Type B pancreatic cell (in vitro differentiated cells): Measurements from ENCODE around the gene CDCP1. TPM values are rescaled to one million over a fixed set of nuclear protein-coding genes. Genes with fewer than 3 reads are reported as not detected.

Experiments used
- DNase-seq: peaks from one replicate; pipeline ENCODE4 v3.0.0; 2021; ENCODE audit warnings: mixed read lengths; ENCODE audit not compliant: unreplicated experiment; ENCODE audit errors: extremely low spot score
- H3K27ac Mint-ChIP-seq: 2 replicates; pipeline ENCODE4 v1.8.0; 2021; ENCODE audit warnings: mild to moderate bottlenecking, mixed read lengths
- H3K27me3 Mint-ChIP-seq: 2 replicates; pipeline ENCODE4 v1.8.0; 2021; ENCODE audit warnings: mixed read lengths
- H3K36me3 Mint-ChIP-seq: 2 replicates; pipeline ENCODE4 v1.8.0; 2021; ENCODE audit warnings: mixed read lengths
- H3K4me1 Mint-ChIP-seq: one replicate; pipeline ENCODE4 v1.8.0; 2021; ENCODE audit warnings: mixed read lengths; ENCODE audit not compliant: unreplicated experiment
- H3K4me3 Mint-ChIP-seq: 2 replicates; pipeline ENCODE4 v1.8.0; 2021; ENCODE audit warnings: mild to moderate bottlenecking, mixed read lengths
- H3K9me3 Mint-ChIP-seq: 2 replicates; pipeline ENCODE4 v1.8.0; 2021; ENCODE audit warnings: mixed read lengths
- CTCF ChIP-seq: fragments of 200-600 bp; sonication (generic); conservative IDR thresholded peaks from 2 replicates; pipeline ENCODE4 v1.5.0; 2021; ENCODE audit warnings: antibody characterized with exemption, mild to moderate bottlenecking
- total RNA-seq: library from RNA; stranded (reverse); gene quantifications from 2 replicates; pipeline ENCODE4 v1.2.1, GENCODE V29; 2021; ENCODE audit warnings: low replicate concordance

CDCP1 gene
- total RNA-seq, 1 donor from 2014 or later = 26.3 TPM

- no peaks in the 10 kb centered on the region for H3K9me3 Mint-ChIP-seq
- no peak overlapping the region for H3K27ac Mint-ChIP-seq
- no peak for TF ChIP-seq CTCF
- H3K4me3 Mint-ChIP-seq = no peak overlapping the region
- no peaks in the 10 kb centered on the region for H3K36me3 Mint-ChIP-seq
- H3K27me3 Mint-ChIP-seq = no peaks in the 10 kb centered on the region
- no peak for DNase-seq
- no peaks in the 10 kb centered on the region for H3K4me1 Mint-ChIP-seq
These were observed 78.7 kb downstream of the CDCP1 start for GRCh38 chr3:45067486-45067885.

GRCh38 chr3:45066109-45066801 lies 79.9 kb downstream of the CDCP1 start:
- H3K9me3 Mint-ChIP-seq = no peaks in the 10 kb centered on the region
- H3K27me3 Mint-ChIP-seq = no peaks in the 10 kb centered on the region
- no peak overlapping the region for H3K4me3 Mint-ChIP-seq
- no peak for DNase-seq
- no peak overlapping the region for H3K27ac Mint-ChIP-seq
- no peak for TF ChIP-seq CTCF
- H3K36me3 Mint-ChIP-seq = no peaks in the 10 kb centered on the region
- no peaks in the 10 kb centered on the region for H3K4me1 Mint-ChIP-seq

- no peaks in the 10 kb centered on the region for H3K36me3 Mint-ChIP-seq
- H3K4me3 Mint-ChIP-seq = no peak overlapping the region
- DNase-seq = no peak
- H3K4me1 Mint-ChIP-seq = no peaks in the 10 kb centered on the region
- no peak for TF ChIP-seq CTCF
- no peak overlapping the region for H3K27ac Mint-ChIP-seq
- H3K27me3 Mint-ChIP-seq = no peaks in the 10 kb centered on the region
- no peaks in the 10 kb centered on the region for H3K9me3 Mint-ChIP-seq
These were observed 80.8 kb downstream of the CDCP1 start for GRCh38 chr3:45065373-45065720.

DNA sequence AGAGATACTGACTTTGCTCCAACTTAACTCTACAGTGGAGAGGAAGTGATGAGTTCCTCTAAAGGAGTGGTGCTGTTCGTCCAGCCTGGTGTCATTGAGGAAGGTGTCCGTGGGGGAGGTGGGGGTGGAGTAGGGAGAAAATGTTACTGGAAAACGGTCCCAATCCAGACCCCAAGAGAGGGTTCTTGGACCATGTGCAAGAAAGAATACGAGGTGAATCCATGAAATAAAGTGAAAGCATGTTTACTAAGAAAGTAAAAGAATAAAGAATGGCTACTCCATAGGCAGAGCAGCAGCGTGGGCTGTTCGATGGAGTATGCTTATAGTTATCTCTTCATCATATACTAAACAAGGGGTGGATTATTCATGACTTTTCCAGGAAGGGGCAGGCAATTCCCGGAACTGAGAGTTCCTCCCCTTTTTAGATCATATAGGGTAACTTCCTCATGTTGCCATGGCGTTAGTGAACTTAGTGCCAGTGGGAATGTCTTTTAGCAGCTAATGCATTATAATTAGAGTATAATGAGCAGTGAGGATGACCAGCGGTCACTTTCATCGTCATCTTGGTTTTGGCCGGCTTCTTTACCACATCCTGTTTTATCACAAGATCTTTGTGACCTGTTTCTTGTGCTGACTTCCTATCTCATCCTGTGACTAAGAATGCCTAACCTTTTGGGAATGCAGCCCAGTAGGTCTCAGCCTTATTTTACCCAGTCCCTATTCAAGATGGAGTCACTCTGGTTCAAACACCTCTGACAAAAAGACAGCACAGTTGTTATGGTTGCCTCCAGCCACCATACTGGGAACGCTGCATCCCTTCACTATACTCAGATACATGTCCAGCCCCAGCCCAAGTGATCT lies 81.4 kb downstream of the CDCP1 start:
- no peak overlapping the region for H3K27ac Mint-ChIP-seq
- TF ChIP-seq CTCF = no peak
- H3K9me3 Mint-ChIP-seq = no peaks in the 10 kb centered on the region
- no peak for DNase-seq
- H3K36me3 Mint-ChIP-seq = no peaks in the 10 kb centered on the region
- H3K27me3 Mint-ChIP-seq = no peaks in the 10 kb centered on the region
- H3K4me1 Mint-ChIP-seq = no peaks in the 10 kb centered on the region
- no peak overlapping the region for H3K4me3 Mint-ChIP-seq

DNA sequence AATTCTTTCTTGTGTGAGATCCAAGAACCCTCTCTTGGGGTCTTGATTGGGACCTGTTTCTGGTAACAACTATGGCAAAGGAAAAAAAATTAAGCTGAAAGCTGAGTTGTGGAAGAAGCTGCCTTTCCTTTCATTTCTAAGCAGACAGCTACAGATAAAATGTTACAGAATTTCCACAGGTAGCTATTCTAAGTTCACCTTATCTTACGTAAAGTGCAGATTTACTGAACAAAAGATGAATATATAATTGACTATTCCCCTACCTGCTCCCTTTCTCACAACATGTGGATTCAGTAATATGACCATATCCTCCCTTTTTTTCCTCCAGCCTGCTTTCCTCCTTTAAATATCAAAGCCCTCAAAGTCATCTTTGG lies 83.5 kb downstream of the CDCP1 start:
- H3K4me3 Mint-ChIP-seq = no peak overlapping the region
- TF ChIP-seq CTCF = no peak
- no peaks in the 10 kb centered on the region for H3K27me3 Mint-ChIP-seq
- H3K4me1 Mint-ChIP-seq = no peaks in the 10 kb centered on the region
- no peaks in the 10 kb centered on the region for H3K36me3 Mint-ChIP-seq
- H3K9me3 Mint-ChIP-seq = no peaks in the 10 kb centered on the region
- H3K27ac Mint-ChIP-seq = no peak overlapping the region
- DNase-seq = no peak
